ENCODE results near the gene YY1.

Gene YY1

GRCh38 chr14:100312877-100313400, 74.0 kb downstream of the YY1 start:
- DNase-seq (ENCODE audit: low read depth, low spot score) = no peak

GRCh38 chr14:100313464-100314230, 74.7 kb downstream of the YY1 start:
- DNase-seq (ENCODE audit: low read depth, low spot score) = no peak

DNA sequence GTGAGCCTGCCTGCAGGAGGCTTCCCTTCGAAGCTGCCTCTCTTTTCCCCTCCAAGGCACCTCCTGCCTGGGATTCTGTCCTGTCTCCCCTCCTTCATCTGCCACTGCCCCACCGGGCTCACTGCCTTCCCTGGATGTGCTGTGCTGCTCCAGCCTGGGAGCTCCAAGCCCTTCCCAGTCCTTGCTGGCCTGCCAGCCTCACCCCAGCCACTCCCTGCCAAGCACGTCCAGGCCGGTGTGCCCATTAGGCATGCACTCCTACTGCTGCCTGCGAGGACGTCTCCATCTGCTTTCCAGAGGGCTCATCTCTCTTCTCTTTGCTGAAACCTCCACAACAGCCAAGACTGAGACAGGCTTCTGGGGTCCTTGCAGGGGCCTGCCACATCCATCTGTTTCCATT, 75.8 kb downstream of the YY1 start:
- DNase-seq (ENCODE audit: low read depth, low spot score) = no peak

DNA sequence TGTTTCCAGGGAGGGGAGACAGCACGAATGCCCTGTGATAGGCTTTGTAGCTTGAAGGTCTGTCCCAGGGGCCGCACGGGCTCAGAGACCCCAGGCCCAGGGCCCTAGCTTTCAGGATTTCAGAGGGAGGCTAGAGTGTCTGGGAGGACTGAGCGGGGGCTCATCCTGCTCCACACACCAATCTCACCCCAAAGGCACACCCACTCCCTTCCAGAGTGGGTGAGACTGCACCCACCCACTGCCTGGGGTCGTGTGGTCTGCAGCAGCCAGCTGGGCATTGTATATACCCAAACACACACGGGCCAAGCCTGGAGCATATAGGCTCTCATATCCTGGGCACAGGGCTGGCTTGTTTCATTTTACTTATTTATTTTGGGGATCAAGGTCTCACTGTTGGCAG, 78.4 kb downstream of the YY1 start:
- DNase-seq (ENCODE audit: low read depth, low spot score) = no peak

DNA sequence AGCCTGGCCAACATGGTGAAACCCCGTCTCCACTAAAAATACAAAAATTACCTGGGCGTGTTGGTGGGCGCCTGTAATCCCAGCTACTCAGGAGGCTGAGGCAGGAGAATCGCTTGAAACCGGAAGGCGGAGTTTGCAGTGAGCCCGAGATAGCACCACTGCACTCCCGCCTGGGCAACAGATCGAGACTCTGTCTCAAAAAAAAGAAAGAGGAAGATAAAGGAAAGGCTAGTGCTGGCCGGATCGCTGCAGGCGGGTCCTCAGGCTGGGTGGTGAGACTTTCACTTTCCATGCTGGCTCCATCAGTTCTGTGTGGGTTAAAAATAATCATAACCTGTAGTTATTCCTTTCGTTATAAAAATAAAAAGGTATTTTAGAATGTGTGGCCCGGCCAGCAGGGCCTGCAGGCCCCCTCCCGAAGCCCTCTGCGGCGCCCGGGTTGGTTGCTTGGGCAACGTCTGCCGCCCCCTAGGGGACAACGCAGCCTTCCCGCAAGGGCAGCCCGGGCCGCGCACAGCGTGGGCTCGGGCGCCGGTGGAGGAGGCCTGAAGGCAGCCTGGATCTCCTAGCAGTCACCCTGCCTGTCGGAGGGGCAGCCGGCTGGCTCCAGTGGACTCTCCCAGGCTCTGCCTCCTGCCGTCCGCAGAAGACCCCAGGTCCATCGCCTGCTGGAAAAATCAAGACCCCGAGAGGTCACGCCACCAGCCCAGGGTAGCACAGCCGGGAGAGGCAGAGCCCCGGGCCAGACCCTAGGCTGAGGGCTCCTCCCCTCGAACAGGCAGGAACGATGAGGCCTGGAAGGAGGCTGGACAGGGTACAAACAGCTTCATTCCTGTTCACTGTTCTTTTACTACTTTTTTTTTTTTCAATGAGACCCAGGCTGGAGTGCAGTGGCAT, 79.2 kb downstream of the YY1 start:
- DNase-seq (ENCODE audit: low read depth, low spot score) = no peak

DNA sequence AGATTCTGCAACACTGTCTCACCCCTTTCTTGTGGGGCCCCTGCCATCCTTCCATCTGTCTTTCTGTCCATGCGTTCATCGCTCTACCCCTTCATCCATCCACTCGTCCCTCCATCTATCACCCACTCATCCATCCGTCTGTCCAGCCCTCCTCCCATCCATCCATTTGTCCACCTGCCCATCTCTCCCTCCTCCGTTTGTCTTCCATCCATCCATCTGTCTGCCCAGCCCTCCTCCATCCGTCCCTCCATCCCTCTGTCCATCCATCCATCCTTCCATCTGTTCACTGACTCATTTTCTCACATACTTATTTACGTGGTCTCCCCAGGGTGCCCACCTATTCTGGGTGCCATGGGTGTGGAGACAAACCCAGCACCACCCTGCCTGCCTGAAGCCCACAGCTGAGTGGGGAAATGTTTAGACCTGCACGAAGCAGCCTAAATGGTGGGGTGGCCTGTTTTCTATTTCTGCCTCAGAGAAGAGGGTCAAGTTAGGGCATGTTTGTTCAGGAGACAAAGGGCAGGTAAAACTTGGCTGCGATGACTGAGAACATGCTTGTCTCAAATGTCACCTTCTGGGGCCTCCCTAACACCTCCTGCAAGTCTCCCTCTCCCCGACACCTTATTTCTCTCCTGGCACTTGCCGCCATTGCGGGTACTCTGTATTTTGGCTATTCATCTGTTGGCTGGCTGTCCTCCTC, 81.4 kb downstream of the YY1 start:
- DNase-seq (ENCODE audit: low read depth, low spot score) = no peak

DNA sequence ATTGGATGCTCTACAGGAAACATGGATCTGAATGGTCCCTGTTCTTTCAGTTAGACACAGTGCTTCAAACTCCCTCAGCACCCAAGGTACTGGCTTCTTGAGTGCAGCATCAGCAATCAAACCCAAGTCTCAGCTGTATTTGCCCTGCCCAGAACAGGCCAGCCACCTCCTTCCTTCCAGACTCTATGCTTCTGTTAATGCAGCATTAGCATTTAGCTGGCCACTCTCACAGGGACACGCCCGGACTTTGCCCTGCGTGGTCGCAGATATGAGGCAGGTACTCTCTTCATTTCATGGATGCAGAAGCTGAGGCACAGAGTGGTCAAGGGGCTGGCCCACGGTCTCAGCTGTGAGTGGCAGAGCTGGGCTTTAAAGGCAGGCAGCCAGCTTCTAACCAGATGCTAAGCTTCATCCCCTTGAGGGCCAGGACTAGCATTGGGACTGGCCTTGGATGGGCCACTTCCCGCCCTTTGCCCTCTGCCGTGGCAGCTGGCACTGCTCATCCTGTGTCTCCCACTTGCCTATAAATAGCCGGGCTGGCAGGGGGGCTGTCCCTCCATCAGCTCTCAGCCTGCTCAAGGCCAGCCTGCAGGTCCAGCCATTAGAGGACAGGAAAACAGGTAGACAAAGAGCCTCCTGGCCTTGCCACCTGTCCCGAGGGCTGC, 82.7 kb downstream of the YY1 start:
- DNase-seq (ENCODE audit: low read depth, low spot score) = no peak

DNA sequence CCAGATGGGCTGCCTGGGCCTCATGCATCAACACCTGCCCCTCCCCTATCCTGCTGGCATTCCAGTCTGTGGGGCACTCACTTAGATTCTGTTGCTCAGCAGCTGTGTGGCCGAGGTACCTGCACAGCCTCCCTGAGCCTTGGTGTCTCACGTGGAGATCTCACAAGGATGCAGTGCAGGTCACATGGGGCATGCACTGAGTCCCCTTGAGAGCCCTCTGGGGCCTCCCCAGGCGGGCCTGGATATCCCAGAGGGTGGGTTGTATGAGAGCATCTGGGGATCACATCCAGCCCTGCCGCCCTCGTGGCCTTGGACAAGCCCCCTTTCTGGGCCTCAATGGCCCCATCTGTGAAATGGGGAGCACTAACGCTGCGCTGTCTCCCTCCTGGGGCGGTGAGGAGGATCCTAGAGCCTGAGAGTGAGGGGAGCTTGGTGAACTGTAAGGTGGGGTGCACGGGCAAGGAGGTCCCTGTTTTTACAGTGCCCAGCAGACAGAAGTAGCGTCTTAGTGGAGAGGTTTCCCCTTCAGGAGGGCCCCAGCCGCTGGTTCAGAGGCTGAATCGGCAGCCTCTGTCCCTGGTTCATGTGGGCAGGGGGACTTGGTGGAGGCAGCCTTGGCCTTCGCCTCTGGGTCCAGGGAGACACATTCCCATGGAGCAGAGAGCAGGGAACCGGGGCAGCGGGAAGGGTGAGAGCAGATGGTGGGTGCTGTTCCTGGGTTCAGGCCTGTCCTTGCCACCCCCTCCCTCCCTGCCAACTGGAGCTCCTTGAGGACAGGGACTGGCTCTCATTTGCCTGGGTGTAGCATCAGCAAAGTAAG, 83.4 kb downstream of the YY1 start:
- no peak for DNase-seq (ENCODE audit: low read depth, low spot score)

DNA sequence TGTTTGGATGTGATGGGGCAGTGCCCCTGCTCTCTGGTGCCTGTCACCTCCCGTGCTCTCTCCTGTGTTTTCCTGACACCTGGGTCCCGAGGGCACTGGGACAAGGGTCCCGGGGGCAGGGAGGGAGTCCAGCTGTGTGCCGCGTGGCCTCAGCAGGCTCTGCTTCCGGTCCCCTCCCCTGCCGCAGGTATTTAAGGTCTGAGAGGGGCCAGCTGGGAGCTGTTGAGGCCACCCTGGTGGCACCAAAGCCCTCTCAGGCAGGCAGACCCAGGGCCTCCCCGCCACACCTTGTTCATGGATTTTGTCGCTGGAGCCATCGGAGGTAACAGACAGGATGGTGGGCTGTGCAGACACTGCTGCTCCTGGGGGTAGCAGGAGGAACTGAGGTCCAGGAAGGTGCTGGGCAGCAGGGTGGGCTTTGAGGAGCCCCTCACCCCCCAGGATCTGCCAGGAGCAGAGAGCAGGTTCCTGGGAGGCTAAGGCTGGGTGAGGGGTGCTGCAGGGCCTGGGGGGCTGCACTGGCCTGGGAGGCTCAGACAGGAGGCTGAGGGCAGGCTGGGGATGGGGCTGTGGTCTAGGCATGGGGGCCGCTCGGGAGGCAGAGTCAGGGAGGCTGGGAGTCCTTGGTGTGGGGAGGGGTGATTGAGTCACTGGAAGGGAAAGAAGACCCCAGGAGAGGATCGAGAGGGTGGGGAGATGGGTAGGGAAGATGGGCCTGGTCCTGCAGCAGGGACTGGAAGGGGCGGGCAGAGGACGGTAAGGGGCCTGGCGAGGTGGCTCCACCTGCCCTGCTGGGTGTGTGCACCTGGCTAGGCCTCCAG, 84.4 kb downstream of the YY1 start, which contains the start of gene SLC25A47:
TSS of gene SLC25A47 (plus strand) at position 219 of the 821 bp plus-strand sequence. CDS start at position 295, 76 bp downstream.
- DNase-seq (ENCODE audit: low read depth, low spot score) = no peak

- no peak for DNase-seq (ENCODE audit: low read depth, low spot score)
These were observed 85.0 kb downstream of the YY1 start for GRCh38 chr14:100323942-100324307.

GRCh38 chr14:100325231-100325632, 86.3 kb downstream of the YY1 start:
- DNase-seq (ENCODE audit: low read depth, low spot score) = no peak

DNA sequence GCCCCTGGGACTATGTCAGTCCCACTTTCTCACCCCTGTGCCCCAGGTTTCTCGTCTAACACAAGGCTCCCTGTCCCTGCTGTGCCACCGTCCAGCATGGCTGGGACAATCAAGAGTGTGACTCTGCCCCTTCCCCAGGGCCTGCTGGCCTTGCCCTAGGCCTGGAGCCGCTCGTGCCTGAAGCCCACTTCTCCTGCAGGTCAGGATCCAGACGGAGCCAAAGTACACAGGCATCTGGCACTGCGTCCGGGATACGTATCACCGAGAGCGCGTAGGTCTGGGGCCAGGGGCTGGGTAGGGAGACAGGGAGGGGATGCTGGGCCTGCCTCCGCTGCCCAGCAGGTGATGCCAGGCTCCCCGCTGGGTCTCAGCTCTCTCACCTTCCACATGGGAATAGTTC, 87.0 kb downstream of the YY1 start:
- no peak for DNase-seq (ENCODE audit: low read depth, low spot score)

DNA sequence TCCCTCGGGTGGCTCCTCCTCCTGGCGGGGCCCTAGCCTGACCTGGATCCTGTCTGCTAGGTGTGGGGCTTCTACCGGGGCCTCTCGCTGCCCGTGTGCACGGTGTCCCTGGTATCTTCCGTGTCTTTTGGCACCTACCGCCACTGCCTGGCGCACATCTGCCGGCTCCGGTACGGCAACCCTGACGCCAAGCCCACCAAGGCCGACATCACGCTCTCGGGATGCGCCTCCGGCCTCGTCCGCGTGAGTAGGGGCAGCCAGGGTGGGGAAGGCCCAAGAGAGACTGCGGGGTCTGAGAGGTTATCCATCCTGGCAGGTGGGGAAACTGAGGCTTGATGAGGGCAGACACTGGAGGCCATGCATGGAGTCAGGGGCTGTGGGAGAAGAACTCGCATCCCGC, 88.2 kb downstream of the YY1 start:
- no peak for DNase-seq (ENCODE audit: low read depth, low spot score)

DNA sequence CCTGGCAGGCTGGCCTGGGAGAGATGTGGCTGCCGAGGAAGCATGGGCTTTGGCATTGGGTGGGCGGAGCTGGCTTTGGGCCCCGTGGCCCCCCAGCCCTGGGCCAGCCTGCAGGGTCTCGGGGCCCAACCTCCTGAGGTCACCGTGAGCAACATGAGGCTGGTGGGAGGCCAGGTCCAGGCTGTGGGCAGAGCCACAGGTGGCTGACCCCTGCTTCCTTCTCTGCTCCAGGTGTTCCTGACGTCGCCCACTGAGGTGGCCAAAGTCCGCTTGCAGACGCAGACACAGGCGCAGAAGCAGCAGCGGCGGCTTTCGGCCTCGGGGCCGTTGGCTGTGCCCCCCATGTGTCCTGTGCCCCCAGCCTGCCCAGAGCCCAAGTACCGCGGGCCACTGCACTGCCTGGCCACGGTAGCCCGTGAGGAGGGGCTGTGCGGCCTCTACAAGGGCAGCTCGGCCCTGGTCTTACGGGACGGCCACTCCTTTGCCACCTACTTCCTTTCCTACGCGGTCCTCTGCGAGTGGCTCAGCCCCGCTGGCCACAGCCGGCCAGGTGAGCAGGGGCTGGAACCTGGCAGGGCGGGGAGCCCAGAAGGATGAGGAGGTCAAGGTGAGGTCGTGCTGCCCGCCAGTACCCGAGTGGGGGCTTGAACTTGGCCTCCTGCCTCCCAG, 89.7 kb downstream of the YY1 start:
- DNase-seq (ENCODE audit: low read depth, low spot score) = no peak

DNA sequence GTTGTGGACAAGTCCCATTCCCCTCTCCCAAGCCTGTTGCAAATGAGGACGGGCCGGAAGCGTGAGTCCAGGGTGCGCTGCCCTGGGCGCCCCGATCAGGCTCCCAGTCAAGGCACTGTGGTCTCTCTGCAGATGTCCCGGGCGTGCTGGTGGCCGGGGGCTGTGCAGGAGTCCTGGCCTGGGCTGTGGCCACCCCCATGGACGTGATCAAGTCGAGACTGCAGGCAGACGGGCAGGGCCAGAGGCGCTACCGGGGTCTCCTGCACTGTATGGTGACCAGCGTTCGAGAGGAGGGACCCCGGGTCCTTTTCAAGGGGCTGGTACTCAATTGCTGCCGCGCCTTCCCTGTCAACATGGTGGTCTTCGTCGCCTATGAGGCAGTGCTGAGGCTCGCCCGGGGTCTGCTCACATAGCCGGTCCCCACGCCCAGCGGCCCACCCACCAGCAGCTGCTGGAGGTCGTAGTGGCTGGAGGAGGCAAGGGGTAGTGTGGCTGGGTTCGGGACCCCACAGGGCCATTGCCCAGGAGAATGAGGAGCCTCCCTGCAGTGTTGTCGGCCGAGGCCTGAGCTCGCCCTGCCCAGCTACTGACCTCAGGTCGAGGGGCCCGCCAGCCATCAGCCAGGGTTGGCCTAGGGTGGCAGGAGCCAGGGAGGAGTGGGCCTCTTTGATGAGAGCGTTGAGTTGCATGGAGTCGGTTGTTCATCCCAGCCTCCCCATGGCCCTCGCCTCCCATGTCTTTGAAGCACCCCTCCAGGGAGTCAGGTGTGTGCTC, 90.5 kb downstream of the YY1 start:
- DNase-seq (ENCODE audit: low read depth, low spot score) = no peak

DNA sequence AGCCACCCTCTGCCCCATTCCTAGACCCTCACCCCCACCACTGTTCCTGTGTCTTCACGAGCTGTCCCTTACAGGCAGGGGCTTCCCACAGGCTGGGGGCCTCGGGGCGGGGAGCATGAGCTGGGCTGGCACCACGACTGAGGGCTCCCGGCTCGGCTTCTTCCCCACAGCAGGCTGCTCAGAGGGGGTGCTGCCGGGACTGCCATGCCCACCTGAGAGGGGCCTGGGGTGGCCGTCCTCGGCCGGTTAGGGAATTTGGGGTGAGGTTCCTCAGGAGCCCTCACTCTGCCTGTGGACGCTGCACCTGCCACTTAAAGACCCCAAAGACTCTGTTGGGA, 91.0 kb downstream of the YY1 start:
- DNase-seq (ENCODE audit: low read depth, low spot score) = no peak

- no peak for DNase-seq (ENCODE audit: low read depth, low spot score)
These were observed 91.5 kb downstream of the YY1 start for GRCh38 chr14:100330388-100330931.

- DNase-seq (ENCODE audit: low read depth, low spot score) = no peak
These were observed 93.2 kb downstream of the YY1 start for GRCh38 chr14:100332071-100332639.
